ENCODE results near the gene EGFL7. TPM values are rescaled to one million over a fixed set of nuclear protein-coding genes. Genes with fewer than 3 reads are reported as not detected.

EGFL7 gene
- total and polyA plus RNA-seq, 10 of the 15 experiments (the other 5 are each of a cell fraction or from before 2014, with no cell fraction given) = 0.06 to 0.46 (median 0.19) TPM; not detected in 5

DNA sequence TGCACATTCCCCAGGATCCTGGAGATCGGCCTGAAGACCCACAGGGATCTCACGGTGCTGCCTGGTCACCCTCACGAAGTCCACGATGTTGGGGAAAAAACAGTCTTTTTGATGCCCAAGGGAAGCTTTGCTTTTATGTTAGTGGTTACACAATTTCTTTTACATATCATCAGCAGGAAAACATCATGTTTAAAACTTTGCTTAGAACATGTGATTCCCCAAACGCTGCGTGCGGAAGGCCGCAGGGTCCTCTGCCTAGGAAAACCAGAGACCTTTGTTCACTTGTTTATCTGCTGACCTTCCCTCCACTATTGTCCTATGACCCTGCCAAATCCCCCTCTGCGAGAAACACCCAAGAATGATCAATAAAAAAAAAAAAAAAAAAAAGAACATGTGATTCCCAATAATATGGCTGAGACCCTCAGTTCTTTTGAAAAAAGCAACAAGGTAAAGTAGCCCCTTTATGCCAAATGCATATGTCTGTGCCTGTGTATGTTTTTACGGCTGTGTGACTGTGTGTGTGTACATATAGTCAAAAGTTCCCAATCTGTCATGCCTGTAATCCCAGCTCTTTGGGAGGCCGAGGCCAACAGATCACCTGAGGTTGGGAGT lies 36.0 kb downstream of the EGFL7 start:
- CTCF ChIA-PET = no interaction called here
- H3K4me1 ChIP-seq (ENCODE audit: control insufficient read depth, insufficient read depth, low read length) = peaks cover 24% of the 10 kb centered on the region
- no peaks in the 10 kb centered on the region for H3K36me3 ChIP-seq (ENCODE audit: control insufficient read depth in 2 of 2, insufficient read depth in 2 of 2, low read length in 1 of 2)
- H3K27me3 ChIP-seq (replicated peaks in 1 of 2; ENCODE audit: control insufficient read depth in 2 of 2, insufficient read depth in 2 of 2, low read length in 1 of 2) = no peaks in the 10 kb centered on the region
- no peak overlapping the region for H3K27ac ChIP-seq (ENCODE audit: control insufficient read depth, insufficient read depth)
- ATAC-seq = no peak
- H3K79me2 ChIP-seq (ENCODE audit: control insufficient read depth, insufficient read depth, low read length) = no peaks in the 10 kb centered on the region
- H4K20me1 ChIP-seq (ENCODE audit: control insufficient read depth, insufficient read depth) = no peaks in the 10 kb centered on the region
- H3K9me3 ChIP-seq (replicated peaks; ENCODE audit: control insufficient read depth, insufficient read depth, low read length) = no peaks in the 10 kb centered on the region
- RAD21 ChIA-PET (ENCODE audit: unreplicated experiment) = interaction anchor here (0.6 to 1.2 kb wide), 4 partner anchors 43 to 282 kb away, joined by 3 read pairs; no protein-coding TSS in a partner anchor
- DNase-seq (ENCODE audit: low read depth, low spot score) = no peak
- BruUV-seq (replicated peaks) = no TSS peak
- TF ChIP-seq NRF1 (conservative IDR thresholded peaks at IDR 0.05; ENCODE audit: low read depth, low read length) (no peak), ZNF274 (IDR thresholded peaks at IDR 0.05; ENCODE audit: insufficient read depth, insufficient read length) (no peak), ATF7 (IDR thresholded peaks at IDR 0.05; ENCODE audit: low read depth) (no peak)
- TF ChIP-seq, protein P1, sequence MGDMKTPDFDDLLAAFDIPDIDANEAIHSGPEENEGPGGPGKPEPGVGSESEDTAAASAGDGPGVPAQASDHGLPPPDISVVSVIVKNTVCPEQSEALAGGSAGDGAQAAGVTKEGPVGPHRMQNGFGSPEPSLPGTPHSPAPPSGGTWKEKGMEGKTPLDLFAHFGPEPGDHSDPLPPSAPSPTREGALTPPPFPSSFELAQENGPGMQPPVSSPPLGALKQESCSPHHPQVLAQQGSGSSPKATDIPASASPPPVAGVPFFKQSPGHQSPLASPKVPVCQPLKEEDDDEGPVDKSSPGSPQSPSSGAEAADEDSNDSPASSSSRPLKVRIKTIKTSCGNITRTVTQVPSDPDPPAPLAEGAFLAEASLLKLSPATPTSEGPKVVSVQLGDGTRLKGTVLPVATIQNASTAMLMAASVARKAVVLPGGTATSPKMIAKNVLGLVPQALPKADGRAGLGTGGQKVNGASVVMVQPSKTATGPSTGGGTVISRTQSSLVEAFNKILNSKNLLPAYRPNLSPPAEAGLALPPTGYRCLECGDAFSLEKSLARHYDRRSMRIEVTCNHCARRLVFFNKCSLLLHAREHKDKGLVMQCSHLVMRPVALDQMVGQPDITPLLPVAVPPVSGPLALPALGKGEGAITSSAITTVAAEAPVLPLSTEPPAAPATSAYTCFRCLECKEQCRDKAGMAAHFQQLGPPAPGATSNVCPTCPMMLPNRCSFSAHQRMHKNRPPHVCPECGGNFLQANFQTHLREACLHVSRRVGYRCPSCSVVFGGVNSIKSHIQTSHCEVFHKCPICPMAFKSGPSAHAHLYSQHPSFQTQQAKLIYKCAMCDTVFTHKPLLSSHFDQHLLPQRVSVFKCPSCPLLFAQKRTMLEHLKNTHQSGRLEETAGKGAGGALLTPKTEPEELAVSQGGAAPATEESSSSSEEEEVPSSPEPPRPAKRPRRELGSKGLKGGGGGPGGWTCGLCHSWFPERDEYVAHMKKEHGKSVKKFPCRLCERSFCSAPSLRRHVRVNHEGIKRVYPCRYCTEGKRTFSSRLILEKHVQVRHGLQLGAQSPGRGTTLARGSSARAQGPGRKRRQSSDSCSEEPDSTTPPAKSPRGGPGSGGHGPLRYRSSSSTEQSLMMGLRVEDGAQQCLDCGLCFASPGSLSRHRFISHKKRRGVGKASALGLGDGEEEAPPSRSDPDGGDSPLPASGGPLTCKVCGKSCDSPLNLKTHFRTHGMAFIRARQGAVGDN (IDR thresholded peaks at IDR 0.05) = no peak
- in situ Hi-C loops (cut with MboI) (no loop called here), intact Hi-C loops (cut with micrococcal nuclease; ENCODE audit: unreplicated experiment) (no loop called here)
- no peak overlapping the region for H3K9ac ChIP-seq (ENCODE audit: control insufficient read depth, insufficient read depth, low read length)
- WGBS (ENCODE audit: insufficient coverage, insufficient replicate concordance, low lambda C conversion rate, missing lambda C conversion rate) = 60% methylated on average over 10 of the region's 11 CpGs
- no peak for FAIRE-seq
- H2AFZ ChIP-seq (ENCODE audit: control insufficient read depth, low read depth, low read length) = no peak overlapping the region
- POLR2A ChIA-PET = interaction anchor here (0.8 kb wide), 1 partner anchor 31 kb away, joined by 3 read pairs; no protein-coding TSS in a partner anchor
- no peak overlapping the region for H3K4me2 ChIP-seq (ENCODE audit: control insufficient read depth, insufficient read depth)
- H3K4me3 ChIP-seq = no peak overlapping the region
- SMC1A ChIA-PET (ENCODE audit: uncharacterized antibody, unreplicated experiment) = interaction anchor here (0.7 kb wide), 1 partner anchor 11 kb away, joined by 3 read pairs; no protein-coding TSS in a partner anchor

Measured in GM12878 (cell line).